Loucy (cell line): ENCODE measurements around the gene DNAJB6.

Experiments used
- EZH2phosphoT487 ChIP-seq: fragments of 200-600 bp; IDR thresholded peaks from 2 replicates; pipeline ENCODE4 v1.6.1; 2018; ENCODE audit warnings: antibody characterized with exemption, mild to moderate bottlenecking, moderate library complexity, borderline replicate concordance
- TF ChIP-seq, protein P1 (sequence below): fragments of 200-600 bp; sonication (generic); conservative IDR thresholded peaks from 2 replicates; pipeline ENCODE4 v1.5.1; 2014; ENCODE audit warnings: mild to moderate bottlenecking, antibody characterized with exemption, low read length

DNA sequence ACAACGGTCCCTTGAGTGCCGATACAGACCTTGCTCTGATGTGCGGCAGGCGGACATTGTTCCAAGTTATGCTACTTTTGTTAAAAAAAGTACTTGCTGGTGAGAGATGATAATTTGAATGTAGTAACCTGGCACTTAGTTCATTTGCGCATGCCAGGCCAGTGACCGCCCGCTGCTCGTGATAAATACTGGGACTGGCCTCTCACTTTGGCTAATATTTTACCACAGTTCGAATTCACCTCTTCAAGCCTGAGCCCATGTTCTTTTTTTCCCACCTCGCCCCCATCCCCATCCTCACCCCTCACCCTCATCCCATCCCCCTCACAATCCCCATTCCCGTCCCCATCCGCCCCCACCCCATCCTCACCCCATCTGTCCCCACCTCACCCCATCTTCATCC, 126.4 kb downstream of the DNAJB6 start:
- TF ChIP-seq, protein P1, sequence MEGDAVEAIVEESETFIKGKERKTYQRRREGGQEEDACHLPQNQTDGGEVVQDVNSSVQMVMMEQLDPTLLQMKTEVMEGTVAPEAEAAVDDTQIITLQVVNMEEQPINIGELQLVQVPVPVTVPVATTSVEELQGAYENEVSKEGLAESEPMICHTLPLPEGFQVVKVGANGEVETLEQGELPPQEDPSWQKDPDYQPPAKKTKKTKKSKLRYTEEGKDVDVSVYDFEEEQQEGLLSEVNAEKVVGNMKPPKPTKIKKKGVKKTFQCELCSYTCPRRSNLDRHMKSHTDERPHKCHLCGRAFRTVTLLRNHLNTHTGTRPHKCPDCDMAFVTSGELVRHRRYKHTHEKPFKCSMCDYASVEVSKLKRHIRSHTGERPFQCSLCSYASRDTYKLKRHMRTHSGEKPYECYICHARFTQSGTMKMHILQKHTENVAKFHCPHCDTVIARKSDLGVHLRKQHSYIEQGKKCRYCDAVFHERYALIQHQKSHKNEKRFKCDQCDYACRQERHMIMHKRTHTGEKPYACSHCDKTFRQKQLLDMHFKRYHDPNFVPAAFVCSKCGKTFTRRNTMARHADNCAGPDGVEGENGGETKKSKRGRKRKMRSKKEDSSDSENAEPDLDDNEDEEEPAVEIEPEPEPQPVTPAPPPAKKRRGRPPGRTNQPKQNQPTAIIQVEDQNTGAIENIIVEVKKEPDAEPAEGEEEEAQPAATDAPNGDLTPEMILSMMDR, result no peak
- TF ChIP-seq EZH2phosphoT487, result no peak
